Transverse colon (tissue), 4 donors: Measurements from ENCODE around the gene IPO11. TPM values are rescaled to one million over a fixed set of nuclear protein-coding genes. Genes with fewer than 3 reads are reported as not detected.

Experiments used
- DNase-seq: peaks from one replicate; pipeline ENCODE4 v3.0.0-alpha.2; 2019
- H3K27ac ChIP-seq, 4 donors: fragments of 200-600 bp; sonication (generic); 2 replicates each; pipeline ENCODE4 v1.5.1; 2016 to 2018; ENCODE audit warnings: inconsistent platforms in 4 of 4
- H3K27me3 ChIP-seq: fragments of 200-600 bp; sonication (generic); 2 replicates; pipeline ENCODE4 v1.5.1; 2017; ENCODE audit warnings: inconsistent platforms
- H3K36me3 ChIP-seq, 4 donors: fragments of 200-600 bp; sonication (generic); 2 replicates each; pipeline ENCODE4 v1.5.1; 2017 to 2019; ENCODE audit warnings: inconsistent platforms in 4 of 4
- H3K4me1 ChIP-seq, 4 donors: fragments of 200-600 bp; sonication (generic); 2 replicates each; pipeline ENCODE4 v1.5.1; 2017 to 2020; ENCODE audit warnings: inconsistent platforms in 4 of 4
- H3K4me3 ChIP-seq, 4 donors: fragments of 200-600 bp; sonication (generic); 1 replicate in 1 of 4; 2 replicates in 3 of 4; pipeline versions ENCODE4 v1.5.1 to v1.6.1; 2017 to 2019; ENCODE audit warnings: inconsistent platforms in 4 of 4
- H3K9me3 ChIP-seq, 2 donors: fragments of 200-600 bp; sonication (generic); 2 replicates each; pipeline ENCODE4 v1.5.1; 2017 to 2019; ENCODE audit warnings: inconsistent platforms in 2 of 2
- CTCF ChIP-seq, 5 experiments: fragments of 200-600 bp in 3 of 5; fragments of 450-650 bp in 2 of 5; sonication (generic) in 3 of 5; IDR thresholded peaks; 1 replicate in 2 of 5; 2 replicates in 3 of 5; pipeline ENCODE4 v1.5.1; 2016 to 2017; ENCODE audit warnings: antibody characterized with exemption in 5 of 5, inconsistent platforms in 3 of 5, mild to moderate bottlenecking in 2 of 5, moderate library complexity in 1 of 5
- EP300 ChIP-seq: sonication (generic); formaldehyde crosslinking; IDR thresholded peaks from one replicate; pipeline ENCODE4 v1.6.1; 2017; ENCODE audit warnings: antibody characterized with exemption, low read depth
- POLR2A ChIP-seq: fragments of 450-650 bp; IDR thresholded peaks from one replicate; pipeline ENCODE4 v1.6.1; 2016; ENCODE audit warnings: antibody characterized with exemption, mild to moderate bottlenecking, moderate library complexity
- POLR2AphosphoS5 ChIP-seq, 3 donors: sonication (generic); formaldehyde crosslinking; IDR thresholded peaks; one replicate each; pipeline ENCODE4 v1.6.1; 2016; ENCODE audit warnings: antibody characterized with exemption in 3 of 3
- WGBS, 2 donors: methylation state at CpG; one replicate each; pipeline ENCODE4 v1.1.5; 2018; ENCODE audit warnings: low coverage in 1 of 2; 5-methylcytosine and 5-hydroxymethylcytosine counted together
- in situ Hi-C, 4 donors: fragments of 200-750 bp; cut with MboI; loops; one replicate each; pipeline versions ENCODE4 v1.15.0 to v1.15.1; 2017; ENCODE audit warnings: low sequenced_read_pairs in 3 of 4, low pct_ligation_motif_present in 1 of 4, low pct_unique_long_range_greater_than_20kb in 1 of 4
- intact Hi-C: fragments of 100-400 bp; cut with DNase I; formaldehyde crosslinking; loops from one replicate; pipeline ENCODE4 v1.15.1; 2023; ENCODE audit warnings: low total_unique reads
- total RNA-seq, 4 donors: library from RNA; depleted of rRNA; stranded (reverse); fragments of >200 nt; gene quantifications; one replicate each; pipeline ENCODE4 v1.1.0, GENCODE V29; 2016

IPO11 gene
- total RNA-seq, 4 donors from 2014 or later, result 6.4 to 37.8 (median 16.3) TPM

- Histone ChIP-seq H3K4me3 (no peak overlapping the region), H3K27ac (no peak overlapping the region), H3K4me1 (peaks cover 0 to 3% (median 0%) of the 10 kb centered on the region in 4 donors), H3K27me3 (no peaks in the 10 kb centered on the region), H3K9me3 (no peaks in the 10 kb centered on the region), H3K36me3 (no peaks in the 10 kb centered on the region)
- intact Hi-C loops, result no loop called here
- TF ChIP-seq EP300 (no peak), POLR2A (no peak), CTCF (IDR thresholded peaks at IDR 0.05) (no peak)
- in situ Hi-C loops, result no loop called here
- DNase-seq, result no peak
- WGBS, 2 donors, result 79 to 82% methylated on average over 5 of the region's 5 CpGs
Measured at GRCh38 chr5:62579761-62580160, 167.2 kb downstream of the IPO11 start.

GRCh38 chr5:62581836-62582597 lies 169.5 kb downstream of the IPO11 start:
- Histone ChIP-seq H3K9me3 (no peaks in the 10 kb centered on the region), H3K4me3 (no peak overlapping the region), H3K4me1 (no peaks in the 10 kb centered on the region), H3K27me3 (no peaks in the 10 kb centered on the region), H3K27ac (no peak overlapping the region), H3K36me3 (no peaks in the 10 kb centered on the region)
- TF ChIP-seq CTCF (IDR thresholded peaks at IDR 0.05), result no peak
- TF ChIP-seq POLR2AphosphoS5 (IDR thresholded peaks at IDR 0.05), result no peak
- TF ChIP-seq EP300, result no peak
- no peak for TF ChIP-seq POLR2A
- in situ Hi-C loops (no loop called here), intact Hi-C loops (no loop called here)
- DNase-seq, result no peak
- WGBS, 2 donors, result 84 to 85% methylated on average over 7 to 8 of the region's 8 CpGs

- no peaks in the 10 kb centered on the region for H3K27me3 ChIP-seq
- no peaks in the 10 kb centered on the region for H3K4me1 ChIP-seq
- WGBS, 2 donors, result 92 to 100% methylated on average over 2 to 3 of the region's 3 CpGs
- H3K27ac ChIP-seq, result no peak overlapping the region
- intact Hi-C loops (loop anchor here (2.0 kb wide), 1 partner anchor 78 kb away; no protein-coding TSS in a partner anchor), in situ Hi-C loops (no loop called here)
- H3K4me3 ChIP-seq, result no peak overlapping the region
- no peak for DNase-seq
- TF ChIP-seq POLR2AphosphoS5 (IDR thresholded peaks at IDR 0.05) (no peak), POLR2A (no peak), EP300 (no peak), CTCF (IDR thresholded peaks at IDR 0.05) (no peak)
- H3K9me3 ChIP-seq, result no peaks in the 10 kb centered on the region
- no peaks in the 10 kb centered on the region for H3K36me3 ChIP-seq
Measured at GRCh38 chr5:62584391-62584790, 171.8 kb downstream of the IPO11 start.

GRCh38 chr5:62585306-62585705 lies 172.7 kb downstream of the IPO11 start:
- Histone ChIP-seq H3K4me1 (no peaks in the 10 kb centered on the region), H3K9me3 (no peaks in the 10 kb centered on the region), H3K27me3 (no peaks in the 10 kb centered on the region), H3K4me3 (no peak overlapping the region), H3K27ac (no peak overlapping the region), H3K36me3 (no peaks in the 10 kb centered on the region)
- DNase-seq, result no peak
- TF ChIP-seq POLR2AphosphoS5 (IDR thresholded peaks at IDR 0.05) (no peak), CTCF (IDR thresholded peaks at IDR 0.05) (no peak), POLR2A (no peak), EP300 (no peak)
- 87 to 94% methylated on average over 2 of the region's 2 CpGs for WGBS, 2 donors
- in situ Hi-C loops (no loop called here), intact Hi-C loops (loop anchor here (2.0 kb wide), 1 partner anchor 77 kb away; no protein-coding TSS in a partner anchor)
